HG02623 (cell line): ENCODE measurements around the gene NDUFC2.
"Not testable (repeated sequence)": the region's sequence is repeated elsewhere in the genome, so short reads cannot be mapped to it uniquely, and the experiment has no call there.

Experiments
- ATAC-seq: cut with Tn5 transposase; IDR thresholded peaks from one replicate; pipeline ENCODE4 v1.9.1; 2021; ENCODE audit warnings: moderate library complexity; ENCODE audit not compliant: unreplicated experiment

NDUFC2 gene

GRCh38 chr11:78079232-78080083, at the start of gene NDUFC2:
NDUFC2 (minus strand) TSS chr11:78079862; CDS start chr11:78079744, 118 bp downstream.
- ATAC-seq, result peak; percentile 88

GRCh38 chr11:78127403-78127802, 47.7 kb upstream of the NDUFC2 start:
- ATAC-seq, result no peak

GRCh38 chr11:78112582-78113275, 33.1 kb upstream of the NDUFC2 start:
- ATAC-seq, result peak; percentile 63

- ATAC-seq, result no peak
These were observed 31.6 kb upstream of the NDUFC2 start for GRCh38 chr11:78111298-78111697.

- ATAC-seq, result no peak
These were observed 31.2 kb upstream of the NDUFC2 start for GRCh38 chr11:78110830-78111229.

GRCh38 chr11:78110351-78110750, 30.7 kb upstream of the NDUFC2 start:
- no peak for ATAC-seq

GRCh38 chr11:78109081-78110015, 29.7 kb upstream of the NDUFC2 start:
- no peak for ATAC-seq

- no peak for ATAC-seq
These were observed 21.2 kb upstream of the NDUFC2 start for GRCh38 chr11:78100676-78101472.

- ATAC-seq, result no peak
These were observed 20.6 kb upstream of the NDUFC2 start for GRCh38 chr11:78100261-78100660.

GRCh38 chr11:78099666-78100065, 20.0 kb upstream of the NDUFC2 start:
- ATAC-seq, result no peak

GRCh38 chr11:78097666-78098385, 18.2 kb upstream of the NDUFC2 start:
- no peak for ATAC-seq

- ATAC-seq, result no peak
These were observed 14.6 kb upstream of the NDUFC2 start for GRCh38 chr11:78094250-78094649.

GRCh38 chr11:78086521-78087074, 6.9 kb upstream of the NDUFC2 start:
- not testable (repeated sequence) for ATAC-seq

- ATAC-seq, result no peak
These were observed 6.3 kb upstream of the NDUFC2 start for GRCh38 chr11:78085972-78086371.

GRCh38 chr11:78084506-78084905, 4.8 kb upstream of the NDUFC2 start:
- ATAC-seq, result not testable (repeated sequence)

- ATAC-seq, result no peak
These were observed 3.4 kb upstream of the NDUFC2 start for GRCh38 chr11:78083021-78083420.

- no peak for ATAC-seq
These were observed 2.5 kb upstream of the NDUFC2 start for GRCh38 chr11:78082146-78082545.

GRCh38 chr11:78081583-78081982, 1.9 kb upstream of the NDUFC2 start:
- no peak for ATAC-seq

- no peak for ATAC-seq
These were observed 1.3 kb upstream of the NDUFC2 start for GRCh38 chr11:78080818-78081495.
